ENCODE data around the gene TMEM170A.
"Not testable (repeated sequence)": the region's sequence is repeated elsewhere in the genome, so short reads cannot be mapped to it uniquely, and the experiment has no call there.

The TMEM170A gene, protein sequence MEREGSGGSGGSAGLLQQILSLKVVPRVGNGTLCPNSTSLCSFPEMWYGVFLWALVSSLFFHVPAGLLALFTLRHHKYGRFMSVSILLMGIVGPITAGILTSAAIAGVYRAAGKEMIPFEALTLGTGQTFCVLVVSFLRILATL

DNA sequence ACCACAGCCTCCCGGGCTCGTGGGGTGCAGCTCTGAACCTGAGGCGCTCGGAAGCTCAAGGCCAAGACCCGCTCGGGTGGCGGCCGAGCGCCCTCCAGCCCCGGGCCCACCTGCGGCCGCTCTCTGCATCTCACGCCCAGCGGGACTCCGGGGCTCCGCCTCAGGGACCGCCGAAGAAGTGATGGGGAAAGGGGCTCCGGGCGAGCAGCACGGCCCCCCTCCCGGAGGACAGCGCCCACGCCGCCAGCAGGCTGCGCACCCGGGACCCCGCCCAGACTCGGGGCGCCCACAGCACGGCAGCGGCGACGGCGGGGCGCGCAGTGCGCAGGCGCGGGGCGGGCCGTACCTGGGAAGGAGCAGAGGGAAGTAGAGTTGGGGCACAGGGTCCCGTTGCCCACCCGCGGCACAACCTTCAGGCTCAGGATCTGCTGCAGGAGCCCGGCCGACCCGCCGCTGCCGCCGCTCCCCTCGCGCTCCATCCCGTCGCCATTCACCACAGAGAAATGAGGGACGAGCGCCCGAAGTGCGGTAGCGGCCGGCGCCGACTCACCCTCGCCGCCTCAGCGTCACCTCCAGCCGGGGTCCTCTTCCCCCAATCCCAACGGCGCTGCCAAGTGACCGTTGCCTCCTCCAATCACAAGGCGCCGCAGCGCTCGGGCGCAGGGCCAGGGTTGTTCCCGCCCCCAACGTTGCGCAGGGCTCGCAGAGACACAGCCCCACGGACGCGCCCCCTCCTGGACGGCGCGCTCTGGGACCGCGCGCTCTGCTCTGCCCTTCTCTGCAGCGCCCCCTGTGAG lies at the start of gene TMEM170A:
TMEM170A (minus strand) TSS at position 568 of the 797 bp plus-strand sequence; CDS start at position 479, 89 bp downstream.
- DNase-seq (ENCODE audit: low read depth, low spot score), result peak; percentile 100

DNA sequence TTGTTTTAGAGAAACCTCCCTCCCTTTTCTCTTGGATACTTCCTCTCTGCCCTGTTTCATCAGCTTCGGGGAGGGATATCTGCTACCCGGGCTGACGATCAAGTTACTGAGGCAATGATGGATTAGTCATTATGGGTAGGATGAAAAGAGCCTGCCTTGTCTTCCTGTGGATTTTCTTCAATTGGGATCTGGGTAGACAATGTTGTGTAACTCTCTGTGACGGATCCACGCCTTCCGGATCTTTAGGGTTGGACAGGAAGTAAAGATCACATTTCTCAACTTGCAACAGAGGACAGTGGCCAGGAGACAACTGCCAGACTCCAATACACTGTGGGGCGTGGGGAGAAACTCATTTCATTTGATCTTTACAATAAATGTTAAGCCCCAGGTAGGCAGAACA lies 42.1 kb upstream of the TMEM170A start:
- no peak for DNase-seq (ENCODE audit: low read depth, low spot score)

DNA sequence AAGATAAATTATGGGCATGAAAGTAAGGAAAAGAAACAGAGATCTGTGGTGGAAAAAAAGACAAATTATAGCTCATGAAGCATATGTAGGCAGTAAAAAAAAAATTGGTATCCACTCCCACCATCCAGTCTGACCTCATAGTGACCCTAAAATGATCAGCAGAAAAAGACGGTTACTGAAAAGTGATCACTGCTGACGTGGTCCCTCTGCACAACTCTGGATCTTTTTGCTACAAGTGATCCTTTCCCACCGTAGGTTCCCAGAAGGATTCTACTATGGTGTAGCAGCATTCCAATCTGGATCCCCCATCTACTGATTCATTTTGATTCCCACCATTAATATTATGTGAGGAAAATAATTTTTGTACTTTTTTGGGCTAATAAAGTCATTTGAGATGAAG lies 41.6 kb upstream of the TMEM170A start:
- no peak for DNase-seq (ENCODE audit: low read depth, low spot score)

DNA sequence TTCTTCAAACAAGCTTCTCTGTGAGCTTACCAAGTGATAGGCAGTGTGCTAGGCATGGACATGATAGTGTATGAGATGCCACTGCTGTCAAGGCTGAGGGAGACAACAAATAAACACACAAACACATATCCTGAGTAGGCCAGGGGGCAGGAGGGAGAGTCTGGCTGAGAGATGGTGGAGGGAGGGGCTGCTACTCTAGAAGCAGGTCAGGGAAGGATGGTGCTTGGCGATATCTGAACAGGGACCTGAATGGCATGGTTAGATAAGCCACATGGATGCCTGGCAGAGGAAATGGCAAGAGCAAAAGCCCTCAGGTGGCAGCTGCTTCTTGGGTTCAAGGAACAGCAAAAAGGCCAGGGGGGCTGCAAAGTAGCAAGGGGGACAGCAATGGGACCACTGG lies 39.3 kb upstream of the TMEM170A start:
- no peak for DNase-seq (ENCODE audit: low read depth, low spot score)

DNA sequence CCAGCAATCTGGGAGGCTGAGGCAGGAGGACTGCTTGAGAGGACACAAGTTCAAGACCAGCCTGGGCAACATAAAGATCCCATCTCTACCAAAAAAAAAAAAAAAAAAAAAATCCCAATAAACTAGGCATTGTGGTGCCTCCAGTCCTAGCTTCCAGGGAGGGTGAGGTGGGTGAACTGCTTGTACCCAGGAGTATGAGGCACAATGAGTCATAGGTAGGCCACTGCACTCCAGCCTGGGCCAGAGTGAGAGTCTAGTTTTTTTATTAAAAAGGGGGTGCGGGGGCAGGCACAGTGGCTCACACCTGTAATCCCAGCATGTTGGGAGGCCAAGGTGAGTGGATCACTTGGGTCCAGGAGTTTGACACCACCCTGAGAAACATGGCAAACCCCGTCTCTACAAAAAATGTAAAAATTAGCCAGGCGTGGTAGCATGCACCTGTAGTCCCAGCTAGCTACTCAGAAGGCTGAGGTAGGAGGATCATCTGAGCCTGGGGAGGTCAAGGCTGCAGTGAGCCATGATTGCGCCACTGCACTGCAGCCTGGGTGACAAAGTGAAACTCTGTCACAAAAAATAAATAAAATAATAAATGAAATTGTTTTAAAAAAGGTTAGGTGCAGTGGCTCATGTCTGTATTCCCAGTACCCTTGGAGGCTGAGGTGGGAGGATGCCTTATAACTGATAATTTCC lies 38.6 kb upstream of the TMEM170A start:
- DNase-seq (ENCODE audit: low read depth, low spot score), result no peak

DNA sequence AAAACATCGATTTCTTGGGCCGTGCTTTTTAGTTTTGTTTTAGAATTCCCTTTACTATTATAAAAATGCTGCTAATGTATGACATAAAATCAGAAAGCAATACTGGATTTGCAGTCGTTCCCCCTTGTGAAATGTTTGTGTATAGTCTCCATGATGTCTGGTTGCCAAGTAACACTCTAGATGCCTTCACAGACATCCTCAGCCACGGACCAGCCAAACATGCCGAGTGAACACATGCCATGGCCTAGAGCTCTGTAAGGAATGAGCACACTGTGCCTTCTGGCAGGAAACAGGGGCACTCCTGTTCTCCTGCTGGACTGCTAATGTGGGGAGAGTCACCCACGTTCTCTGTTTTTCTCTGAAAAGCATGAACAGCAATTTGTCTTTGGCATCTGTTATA lies 37.3 kb upstream of the TMEM170A start:
- DNase-seq (ENCODE audit: low read depth, low spot score), result not testable (repeated sequence)

DNA sequence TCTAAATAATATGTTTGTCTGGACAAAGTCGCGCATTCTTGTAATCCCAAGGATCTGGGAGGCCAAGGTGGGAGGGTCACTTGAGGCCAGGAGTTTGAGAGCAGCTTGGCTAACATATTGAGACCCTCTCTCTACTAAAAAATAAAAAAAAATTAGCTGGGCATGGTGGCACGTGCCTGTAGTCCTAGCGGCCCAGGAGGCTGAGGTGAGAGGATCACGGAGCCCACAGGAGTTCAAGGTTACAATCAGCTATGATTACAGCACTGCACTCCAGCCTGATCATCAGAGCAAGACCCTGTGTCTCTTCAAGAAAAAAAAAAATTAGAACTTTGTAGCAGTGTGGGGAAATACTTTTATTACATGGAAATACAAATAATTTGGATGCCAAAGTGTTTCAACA lies 36.9 kb upstream of the TMEM170A start:
- no peak for DNase-seq (ENCODE audit: low read depth, low spot score)

DNA sequence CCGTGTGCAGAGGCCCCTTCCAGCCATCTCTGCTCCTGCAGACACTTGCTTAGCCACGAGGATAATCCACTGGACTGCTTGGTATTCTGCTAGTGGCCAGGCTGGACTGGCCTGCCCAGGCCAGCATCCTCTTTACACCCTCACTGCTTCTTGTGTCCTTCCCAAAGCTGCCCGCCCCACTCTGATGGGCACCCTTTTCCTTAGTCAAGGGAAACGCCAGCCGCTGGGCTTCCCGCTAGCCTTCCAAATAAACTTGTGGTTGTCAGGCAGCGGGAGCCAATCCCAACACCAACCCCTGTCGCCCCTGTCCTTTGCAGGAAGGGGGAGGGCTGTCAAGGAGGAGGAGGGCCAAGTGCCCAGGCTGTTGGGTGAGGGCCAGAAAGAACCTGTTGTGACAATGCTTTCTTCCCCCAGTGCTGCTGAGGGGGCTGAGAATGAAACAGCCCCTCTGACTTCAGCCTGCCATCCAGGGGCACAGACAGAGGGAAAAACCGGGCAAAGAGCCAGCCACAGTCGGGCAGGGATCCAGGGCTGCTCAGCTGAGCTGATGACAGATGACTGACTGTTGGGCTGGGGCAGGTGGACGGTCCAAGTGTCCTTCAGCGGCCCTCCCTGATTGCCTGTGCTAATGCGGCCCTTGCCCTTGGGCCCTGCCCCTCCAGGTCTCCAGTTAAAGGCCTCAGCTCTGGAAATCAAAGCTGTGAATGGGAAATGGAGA lies 34.3 kb upstream of the TMEM170A start:
- DNase-seq (ENCODE audit: low read depth, low spot score), result not testable (repeated sequence)

DNA sequence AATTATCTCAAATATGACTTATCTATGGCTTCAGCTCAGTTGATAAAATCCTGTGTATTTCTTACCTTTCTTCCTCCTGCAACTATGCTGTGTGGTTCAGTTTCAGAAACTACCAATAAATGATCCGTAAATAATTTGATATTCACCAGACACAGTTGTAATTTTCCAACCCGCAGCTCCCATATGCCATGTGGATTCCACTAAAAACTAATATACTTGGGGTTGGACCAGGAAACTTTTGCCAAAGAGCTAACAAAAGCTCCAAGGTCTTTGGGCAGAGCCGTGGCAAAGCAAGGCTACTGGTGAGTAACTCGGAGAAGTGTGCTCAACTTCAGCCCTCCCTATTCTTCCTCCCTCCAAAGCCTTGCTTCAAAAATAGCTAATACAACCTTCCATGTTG lies 33.1 kb upstream of the TMEM170A start:
- no peak for DNase-seq (ENCODE audit: low read depth, low spot score)

DNA sequence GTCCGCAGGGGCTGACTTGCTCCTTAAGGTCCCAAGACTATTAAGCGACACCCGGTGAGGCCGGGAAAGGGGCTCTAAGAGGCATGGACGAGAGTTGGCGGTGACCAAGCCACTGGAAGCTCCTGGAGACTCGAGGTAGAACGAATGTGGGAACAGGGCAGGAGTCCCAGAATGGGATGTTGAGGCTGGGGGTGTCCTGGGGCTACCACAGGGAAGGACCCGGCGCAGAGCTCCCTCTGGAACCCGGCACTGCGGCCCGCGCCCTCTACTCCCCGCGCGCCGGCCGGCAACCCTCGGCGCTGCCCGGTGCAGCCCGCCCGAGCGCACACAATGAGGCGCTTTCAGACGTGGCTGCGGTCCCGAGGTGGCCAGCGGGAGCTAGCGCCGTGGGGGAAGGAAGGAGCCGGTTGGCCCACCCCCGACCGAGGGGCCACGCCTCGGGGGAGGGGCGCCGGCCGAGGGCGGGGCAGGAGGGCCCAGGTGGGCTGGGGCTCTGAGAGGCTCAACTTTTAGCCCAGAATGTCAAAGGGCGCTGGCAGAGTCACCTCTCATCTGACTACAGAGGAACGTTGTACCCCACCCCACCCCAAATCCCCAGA lies 30.7 kb upstream of the TMEM170A start, which contains the start of gene CHST6:
CHST6 (minus strand) TSS at position 366 of the 599 bp plus-strand sequence. CDS start 15,613 bp downstream, outside the sequence.
- DNase-seq (ENCODE audit: low read depth, low spot score), result peak; percentile 81

DNA sequence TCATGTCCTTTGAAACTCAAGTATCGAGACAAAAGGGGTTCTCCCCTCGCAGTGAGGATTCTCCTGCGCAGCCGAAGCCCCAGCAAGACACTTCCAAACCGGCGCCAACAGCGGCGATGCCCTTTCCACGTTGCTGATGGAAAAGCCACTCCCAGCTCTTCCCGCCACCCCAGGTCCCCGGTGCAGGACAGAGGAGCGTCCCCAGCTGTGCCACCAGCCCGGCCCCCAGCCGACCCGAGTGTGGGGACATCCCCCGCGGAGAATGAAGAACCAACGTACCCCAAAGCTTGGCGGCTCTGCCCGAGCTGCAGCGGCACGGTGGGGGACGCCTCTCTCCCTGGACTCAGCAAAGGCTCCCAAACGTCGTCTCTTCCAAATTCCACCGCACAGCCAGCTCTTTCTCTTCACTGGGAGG lies 30.2 kb upstream of the TMEM170A start:
- peak; percentile 55 for DNase-seq (ENCODE audit: low read depth, low spot score)

DNA sequence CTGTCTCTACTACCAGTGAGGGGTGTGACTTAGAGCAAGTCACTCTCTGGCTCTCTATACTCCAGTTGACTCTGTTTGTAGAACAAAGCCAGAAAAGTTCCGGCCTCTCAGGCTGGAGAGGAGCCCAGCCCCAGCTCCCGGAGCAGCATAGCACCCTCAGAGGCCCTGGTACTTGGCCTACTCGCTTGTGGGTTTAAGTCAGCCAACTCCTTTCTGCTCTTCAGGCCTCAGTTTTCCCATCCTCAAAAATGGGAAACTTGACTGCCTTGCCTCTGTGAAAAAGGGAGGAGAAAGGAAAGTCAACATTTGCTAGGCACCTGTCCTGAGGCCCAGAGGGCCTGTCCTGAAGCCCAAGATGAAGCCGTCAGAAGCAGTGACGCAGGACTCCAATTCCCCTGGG lies 29.7 kb upstream of the TMEM170A start:
- DNase-seq (ENCODE audit: low read depth, low spot score), result peak; percentile 49

DNA sequence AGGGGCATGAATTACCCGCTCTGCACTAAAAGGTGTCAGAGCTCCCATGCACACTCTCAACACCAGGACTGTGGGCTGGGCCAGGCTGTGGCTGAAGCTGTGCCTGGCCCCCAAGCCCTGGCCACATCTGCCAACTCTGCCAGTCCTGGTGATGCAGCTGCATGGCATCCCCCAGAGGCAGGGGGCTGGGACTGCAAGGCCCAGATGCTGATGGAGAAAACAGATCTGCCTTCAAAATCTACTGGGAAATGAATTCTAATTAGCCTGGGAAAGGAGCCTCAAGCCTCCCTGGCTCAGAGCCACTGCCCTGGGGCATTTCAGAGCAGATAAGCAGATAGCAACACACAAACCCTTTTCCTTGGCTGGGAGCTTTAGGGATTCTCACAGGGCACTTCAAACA lies 27.4 kb upstream of the TMEM170A start:
- peak; percentile 93 for DNase-seq (ENCODE audit: low read depth, low spot score)

DNA sequence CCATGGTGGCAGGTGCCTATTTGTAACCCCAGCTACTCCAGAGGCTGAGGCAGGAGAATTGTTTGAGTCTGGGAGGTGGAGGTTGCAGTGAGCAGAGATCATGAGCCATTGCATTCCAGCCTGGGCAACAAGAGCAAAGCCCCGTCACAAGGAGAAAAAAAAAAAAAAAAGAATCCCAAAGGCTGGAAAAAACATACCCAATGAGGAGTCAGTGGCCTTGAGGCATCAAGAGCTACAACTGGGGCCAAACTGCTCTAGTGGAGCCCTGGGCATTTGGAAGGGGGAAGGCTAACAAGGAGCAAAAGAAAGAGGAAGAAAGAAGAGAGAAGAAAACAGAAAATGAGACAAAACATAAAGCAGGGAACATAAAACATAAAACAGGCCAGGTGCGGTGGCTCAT lies 23.8 kb upstream of the TMEM170A start:
- no peak for DNase-seq (ENCODE audit: low read depth, low spot score)

DNA sequence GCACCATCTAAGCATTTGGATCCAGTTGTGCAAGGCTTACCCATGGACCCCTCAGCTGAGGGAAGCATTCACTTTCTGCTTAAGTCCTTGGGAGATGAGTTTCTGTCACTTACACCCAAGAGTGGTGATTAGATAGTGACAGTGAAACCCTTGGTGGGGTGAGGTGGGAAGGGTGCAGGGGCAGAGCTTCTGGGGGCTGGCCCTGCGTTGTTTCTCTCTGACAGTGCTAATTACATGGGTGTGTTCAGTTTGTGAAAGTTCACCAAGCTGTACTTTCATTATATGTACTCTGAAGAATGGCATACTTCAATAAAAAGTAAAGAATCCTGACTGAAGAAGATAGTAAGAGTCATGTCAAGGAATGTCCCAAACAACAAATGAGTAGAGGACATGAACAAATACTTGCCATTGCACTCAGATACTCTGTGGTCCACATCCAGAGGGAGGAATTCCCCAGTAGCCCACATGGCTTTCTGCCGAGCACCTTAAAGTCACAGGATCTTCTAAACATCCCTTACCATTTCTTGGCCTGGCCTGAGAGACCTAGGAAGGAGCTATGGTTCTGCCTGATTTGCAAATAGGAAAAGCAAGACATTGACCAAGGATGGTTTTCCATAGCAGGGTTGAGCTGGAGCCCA lies 22.3 kb upstream of the TMEM170A start:
- no peak for DNase-seq (ENCODE audit: low read depth, low spot score)

DNA sequence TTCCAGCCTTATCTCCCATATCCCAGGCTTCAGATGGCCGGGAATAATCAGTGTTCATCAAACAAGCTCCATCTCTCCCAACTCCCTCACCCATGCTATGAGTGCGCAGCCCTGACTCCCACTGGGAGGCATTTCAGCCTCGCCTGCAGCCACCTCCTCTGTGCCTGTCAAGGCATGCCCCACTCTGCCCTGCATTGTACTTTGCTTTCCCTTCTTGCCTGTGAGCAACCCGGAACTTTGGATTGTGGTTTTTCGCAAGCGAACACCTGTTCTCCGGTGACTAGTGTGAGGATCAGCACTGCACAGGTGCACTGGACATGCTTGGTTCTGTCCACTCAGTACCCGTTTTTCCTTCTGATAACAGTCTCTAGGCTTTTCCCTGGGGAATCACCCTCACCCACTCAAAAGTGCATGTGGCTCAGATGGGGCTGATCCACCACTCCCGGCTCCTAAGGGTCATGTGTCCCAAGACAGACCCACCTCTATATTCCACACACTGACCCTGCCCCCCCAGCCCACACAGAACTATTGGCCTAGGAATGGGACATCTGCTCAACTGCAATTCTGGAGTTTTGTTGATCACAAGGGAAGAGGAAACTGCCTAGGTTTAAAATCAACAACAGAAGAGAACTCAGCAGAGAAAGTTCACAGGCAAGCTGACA lies 21.7 kb upstream of the TMEM170A start:
- no peak for DNase-seq (ENCODE audit: low read depth, low spot score)

DNA sequence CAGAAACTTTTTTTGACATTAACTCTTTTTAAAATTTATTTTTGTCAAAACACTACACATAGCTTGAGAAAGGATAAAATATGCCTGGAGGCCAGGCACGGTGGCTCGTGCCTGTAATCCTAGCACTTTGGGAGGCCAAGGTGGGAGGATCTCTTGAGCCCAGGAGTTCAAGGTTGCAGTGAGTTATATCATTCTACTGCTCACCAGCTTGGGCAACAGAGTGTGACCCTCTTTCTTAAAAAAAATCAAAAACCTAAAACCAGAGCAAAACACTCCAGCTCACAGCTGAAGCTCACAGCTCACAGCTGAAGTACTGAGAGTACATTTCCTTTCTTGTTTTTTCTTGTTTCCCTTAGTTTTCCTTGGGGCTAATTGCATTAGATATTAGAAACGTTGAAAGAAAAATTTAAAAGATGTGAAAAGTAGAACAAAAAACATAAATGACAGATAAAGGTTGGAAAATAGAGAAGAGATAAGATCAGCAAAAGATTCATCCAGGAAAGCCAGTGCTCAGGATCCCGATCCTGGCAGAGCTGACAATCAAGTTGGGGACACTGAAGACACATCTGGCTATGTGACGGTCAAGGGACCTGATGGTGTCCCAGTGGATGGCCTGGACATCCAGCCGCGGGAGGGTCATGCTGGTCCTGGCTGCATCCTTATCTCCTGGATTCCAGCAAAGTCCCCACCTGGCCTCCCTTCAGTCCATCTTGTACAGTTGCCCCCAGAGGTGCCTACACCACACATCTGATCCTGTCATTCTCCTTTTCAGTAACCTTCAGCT lies 20.9 kb upstream of the TMEM170A start:
- no peak for DNase-seq (ENCODE audit: low read depth, low spot score)

DNA sequence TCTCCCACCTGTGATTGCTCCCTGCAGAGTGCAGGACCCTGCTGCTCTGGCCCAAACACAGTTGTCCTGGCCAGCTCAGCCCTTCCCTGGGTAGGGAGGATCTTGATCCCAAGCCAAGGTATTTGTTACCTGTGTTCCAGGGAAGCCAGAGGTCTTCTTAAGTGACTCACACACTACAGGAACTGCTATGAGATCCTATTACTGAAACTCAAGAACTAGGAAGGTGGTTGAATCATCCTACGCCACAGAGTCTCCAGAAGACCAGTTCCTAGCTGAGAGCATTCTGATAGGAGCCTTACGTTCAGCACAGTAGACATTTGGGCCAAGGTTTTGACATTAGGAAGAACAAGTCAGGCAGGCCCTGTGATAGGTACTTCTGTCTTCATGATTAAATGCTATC lies 18.7 kb upstream of the TMEM170A start:
- no peak for DNase-seq (ENCODE audit: low read depth, low spot score)

DNA sequence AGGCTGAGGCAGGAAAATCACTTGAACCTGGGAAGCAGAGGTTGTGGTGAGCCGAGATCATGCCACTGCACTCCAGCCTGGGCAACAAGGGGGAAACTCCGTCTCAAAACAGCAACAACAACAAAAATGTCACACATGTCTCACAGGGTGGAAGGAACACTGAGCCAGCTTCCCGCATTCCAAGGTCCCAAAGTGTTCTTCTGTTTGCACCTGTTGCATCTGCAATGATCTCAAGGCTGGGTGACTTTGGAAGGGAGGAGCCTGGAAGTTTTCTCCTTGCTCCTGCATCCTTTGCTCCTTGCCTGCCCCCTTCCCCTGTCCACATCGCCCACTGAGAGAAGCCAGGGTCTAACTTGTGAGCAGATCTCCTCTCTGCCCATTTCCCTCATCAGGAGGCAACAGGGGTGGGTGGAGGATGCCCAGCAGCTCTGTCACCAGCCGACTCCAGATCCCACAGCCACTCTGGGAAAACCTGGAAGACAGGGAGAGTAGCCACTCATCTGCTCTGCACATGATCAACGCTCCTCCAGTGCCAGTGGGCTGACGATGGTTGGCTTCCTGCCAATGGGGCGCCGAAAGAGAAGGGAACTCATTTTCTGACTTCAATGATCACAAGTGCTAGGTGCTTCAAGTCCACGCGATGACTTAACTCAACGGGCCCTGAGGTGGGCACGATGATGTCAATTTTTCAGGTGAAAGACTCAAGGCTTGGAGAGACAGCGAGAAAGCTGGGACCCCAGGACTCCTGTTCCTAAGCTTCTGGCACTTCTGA lies 18.1 kb upstream of the TMEM170A start:
- DNase-seq (ENCODE audit: low read depth, low spot score), result no peak
